GM12872 (cell line): Measurements from ENCODE around the gene CHFR.

Source experiments
- CTCF ChIP-seq: IDR thresholded peaks from 3 replicates; pipeline ENCODE4 v1.5.1; 2011; ENCODE audit warnings: low read depth, mild to moderate bottlenecking, low read length, moderate library complexity; ENCODE audit not compliant: insufficient read depth

Gene CHFR

GRCh38 chr12:132869551-132869950 is 17.9 kb downstream of the CHFR start:
- TF ChIP-seq CTCF, result no peak

- no peak for TF ChIP-seq CTCF
These were observed 21.1 kb downstream of the CHFR start for GRCh38 chr12:132866251-132866828.

- TF ChIP-seq CTCF, result no peak
These were observed 25.8 kb downstream of the CHFR start for GRCh38 chr12:132861558-132861957.

GRCh38 chr12:132858718-132859266 is 28.6 kb downstream of the CHFR start:
- TF ChIP-seq CTCF, result no peak

GRCh38 chr12:132856581-132856980 is 30.8 kb downstream of the CHFR start:
- TF ChIP-seq CTCF, result no peak

- no peak for TF ChIP-seq CTCF
These were observed 33.9 kb downstream of the CHFR start for GRCh38 chr12:132853285-132854092.

- TF ChIP-seq CTCF, result no peak
These were observed 34.9 kb downstream of the CHFR start for GRCh38 chr12:132852496-132852895.
